Activated T-helper 1 cell treated with anti-CD3 and anti-CD28 coated beads, Interleukin-2, amount 50 U/mL, for 16 hours (primary cell): ENCODE measurements around the gene HOXB3.

Experiments
- DNase-seq, 2 donors: peaks; one replicate each; pipeline ENCODE4 v3.0.0-alpha.2; 2020; ENCODE audit warnings: low read depth in 1 of 2, low spot score in 1 of 2

Gene HOXB3

GRCh38 chr17:48559122-48559839 is 30.8 kb downstream of the HOXB3 start:
- DNase-seq = no peak

GRCh38 chr17:48558831-48559121 is 31.3 kb downstream of the HOXB3 start:
- DNase-seq = no peak

GRCh38 chr17:48558057-48558830 is 31.8 kb downstream of the HOXB3 start:
- no peak for DNase-seq

GRCh38 chr17:48556576-48557401 is 33.3 kb downstream of the HOXB3 start:
- DNase-seq = no peak

- DNase-seq = no peak
These were observed 33.8 kb downstream of the HOXB3 start for GRCh38 chr17:48556229-48556575.

GRCh38 chr17:48555258-48556228 is 34.5 kb downstream of the HOXB3 start:
- no peak for DNase-seq

- DNase-seq = no peak
These were observed 35.4 kb downstream of the HOXB3 start for GRCh38 chr17:48554412-48555257.

- no peak for DNase-seq
These were observed 36.2 kb downstream of the HOXB3 start for GRCh38 chr17:48553826-48554225.

GRCh38 chr17:48553190-48553547 is 36.9 kb downstream of the HOXB3 start:
- DNase-seq = no peak

- DNase-seq = no peak
These were observed 37.4 kb downstream of the HOXB3 start for GRCh38 chr17:48552466-48553189.

- no peak for DNase-seq
These were observed 38.2 kb downstream of the HOXB3 start for GRCh38 chr17:48551596-48552465.

GRCh38 chr17:48551214-48551555 is 38.9 kb downstream of the HOXB3 start:
- DNase-seq = no peak

- no peak for DNase-seq
These were observed 39.4 kb downstream of the HOXB3 start for GRCh38 chr17:48550502-48551213.

- no peak for DNase-seq
These were observed 40.0 kb downstream of the HOXB3 start for GRCh38 chr17:48549914-48550501.

- no peak for DNase-seq
These were observed 40.8 kb downstream of the HOXB3 start for GRCh38 chr17:48549281-48549630.

- no peak for DNase-seq
These were observed 41.3 kb downstream of the HOXB3 start for GRCh38 chr17:48548523-48549280.
